Right cardiac atrium (tissue), 5 donors: ENCODE measurements around the gene FOXO3. TPM values are rescaled to one million over a fixed set of nuclear protein-coding genes. Genes with fewer than 3 reads are reported as not detected.
A peak's percentile ranks its signal among the peaks of the same experiment; 100 is the strongest.
"Not testable (repeated sequence)": the region's sequence is repeated elsewhere in the genome, so short reads cannot be mapped to it uniquely, and the experiment has no call there.

Source experiments
- ATAC-seq, 2 donors: fragments of 200-7000 bp; cut with Tn5 transposase; one replicate each; pipeline versions ENCODE4 v1.8.0 to v1.9.1; 2020; ENCODE audit warnings: moderate library complexity in 2 of 2, mild to moderate bottlenecking in 1 of 2
- DNase-seq, 3 donors: peaks; one replicate each; pipeline ENCODE4 v3.0.0-alpha.2; 2020
- H3K27ac ChIP-seq: one replicate; pipeline ENCODE4 v1.5.1; 2013; ENCODE audit warnings: mild to moderate bottlenecking, low read length, control low read depth, moderate library complexity
- H3K27me3 ChIP-seq: one replicate; pipeline ENCODE4 v1.6.1; 2013; ENCODE audit not compliant: control insufficient read depth, insufficient read depth
- H3K4me1 ChIP-seq: one replicate; pipeline ENCODE4 v1.6.1; 2013; ENCODE audit warnings: low read length; ENCODE audit not compliant: control insufficient read depth, insufficient read depth
- H3K4me3 ChIP-seq: one replicate; pipeline ENCODE4 v1.5.1; 2013; ENCODE audit warnings: low read length, control low read depth
- H3K9me3 ChIP-seq: one replicate; pipeline ENCODE4 v1.6.1; 2013; ENCODE audit warnings: low read length; ENCODE audit not compliant: control insufficient read depth
- WGBS: extraction: QIAGEN DNeasy Blood & Tissue Kit; methylation state at CpG from one replicate; pipeline ENCODE4 v1.1.7; 2013; 5-methylcytosine and 5-hydroxymethylcytosine counted together
- intact Hi-C, 4 donors: fragments of 100-400 bp; cut with DNase I; formaldehyde crosslinking; loops; one replicate each; pipeline versions ENCODE4 v1.11.0 to v1.14.0; 2022 to 2023
- polyA plus RNA-seq: library from polyadenylated mRNA; stranded (reverse); fragments of 200-250 nt; gene quantifications from one replicate; pipeline ENCODE4 v1.2.3, GENCODE V29; 2013
- total RNA-seq, 4 donors: library from RNA; stranded (reverse); fragmentation: NEBNext Ultra II Directional; extraction: Animal tissue kit (Norgen Biotek cat#: 25700); gene quantifications; one replicate each; pipeline ENCODE4 v1.2.1, GENCODE V29; 2021
- donor health status: healthy with polysubstance abuse.
- donor health status: DM: no; HTN: yes; CAD: no.
- donor health status: DM: no; HTN: no; CAD: no.
- donor health status: DM: no; HTN: yes; CAD: no; lungs with severe emphysema.
- donor health status: DM: yes; HTN: yes; CAD: no.

The FOXO3 gene
- total and polyA plus RNA-seq, 5 donors: 16.4 to 50.0 (median 38.5) TPM

- WGBS: 59% methylated on average over 3 of the region's 3 CpGs
Measured at GRCh38 chr6:108675226-108676200, 114.8 kb downstream of the FOXO3 start.

GRCh38 chr6:108676555-108676954 is 115.8 kb downstream of the FOXO3 start:
- H3K27me3 ChIP-seq: no peaks in the 10 kb centered on the region
- 81% methylated on average over 3 of the region's 3 CpGs for WGBS
- no peak for ATAC-seq
- H3K4me3 ChIP-seq: no peak overlapping the region
- H3K4me1 ChIP-seq: peaks cover 22% of the 10 kb centered on the region
- no peak overlapping the region for H3K27ac ChIP-seq
- intact Hi-C loops: no loop called here
- DNase-seq: no peak
- H3K9me3 ChIP-seq: no peaks in the 10 kb centered on the region

More at GRCh38 chr6:108675226-108676200, 114.8 kb downstream of the FOXO3 start:
- H3K4me3 ChIP-seq: no peak overlapping the region
- no peaks in the 10 kb centered on the region for H3K9me3 ChIP-seq
- DNase-seq: no peak
- ATAC-seq: peak in 1 of 2 donors; percentile 22
- intact Hi-C loops: no loop called here
- H3K4me1 ChIP-seq: peaks cover 30% of the 10 kb centered on the region
- H3K27me3 ChIP-seq: no peaks in the 10 kb centered on the region
- H3K27ac ChIP-seq: peak overlapping the region; percentile 30

GRCh38 chr6:108677357-108677756 is 116.6 kb downstream of the FOXO3 start:
- H3K4me1 ChIP-seq: peaks cover 18% of the 10 kb centered on the region

GRCh38 chr6:108677894-108678293 is 117.2 kb downstream of the FOXO3 start:
- H3K4me3 ChIP-seq: no peak overlapping the region
- WGBS: 89% methylated on average over 1 of the region's 1 CpG
- H3K27me3 ChIP-seq: no peaks in the 10 kb centered on the region
- H3K27ac ChIP-seq: no peak overlapping the region
- intact Hi-C loops: no loop called here
- DNase-seq (no peak), ATAC-seq (no peak)
- H3K9me3 ChIP-seq: no peaks in the 10 kb centered on the region
- peaks cover 16% of the 10 kb centered on the region for H3K4me1 ChIP-seq

More at GRCh38 chr6:108677357-108677756, 116.6 kb downstream of the FOXO3 start:
- DNase-seq: no peak
- peak overlapping the region; percentile 46 for H3K27ac ChIP-seq
- no peak for ATAC-seq
- H3K4me3 ChIP-seq: no peak overlapping the region
- H3K27me3 ChIP-seq: no peaks in the 10 kb centered on the region
- intact Hi-C loops: no loop called here
- H3K9me3 ChIP-seq: no peaks in the 10 kb centered on the region
- 83% methylated on average over 3 of the region's 3 CpGs for WGBS

GRCh38 chr6:108680314-108680713 is 119.6 kb downstream of the FOXO3 start:
- WGBS: 85% methylated on average over 9 of the region's 9 CpGs
- H3K27ac ChIP-seq, intact Hi-C loops: not testable (repeated sequence)

GRCh38 chr6:108681721-108682120 is 121.0 kb downstream of the FOXO3 start:
- intact Hi-C loops, DNase-seq, ATAC-seq, H3K9me3 ChIP-seq, H3K27me3 ChIP-seq, H3K27ac ChIP-seq, H3K4me3 ChIP-seq: not testable (repeated sequence)
- WGBS: 87% methylated on average over 1 of the region's 1 CpG
- H3K4me1 ChIP-seq: peaks cover 12% of the 10 kb centered on the region

More at GRCh38 chr6:108680314-108680713, 119.6 kb downstream of the FOXO3 start:
- H3K9me3 ChIP-seq, DNase-seq, H3K4me3 ChIP-seq, ATAC-seq, H3K27me3 ChIP-seq: not testable (repeated sequence)
- H3K4me1 ChIP-seq: peaks cover 10% of the 10 kb centered on the region

GRCh38 chr6:108682383-108683119 is 121.8 kb downstream of the FOXO3 start:
- H3K4me1 ChIP-seq, intact Hi-C loops, DNase-seq, H3K9me3 ChIP-seq, H3K4me3 ChIP-seq, H3K27me3 ChIP-seq, H3K27ac ChIP-seq: not testable (repeated sequence)
- WGBS: 82% methylated on average over 7 of the region's 7 CpGs
- ATAC-seq: peak in 1 of 2 donors; percentile 24

GRCh38 chr6:108683976-108684375 is 123.3 kb downstream of the FOXO3 start:
- H3K27ac ChIP-seq, intact Hi-C loops, H3K27me3 ChIP-seq, ATAC-seq, H3K9me3 ChIP-seq, DNase-seq, H3K4me3 ChIP-seq, H3K4me1 ChIP-seq: not testable (repeated sequence)
- 88% methylated on average over 2 of the region's 2 CpGs for WGBS

- Histone ChIP-seq H3K4me3 (no peak overlapping the region), H3K9me3 (no peaks in the 10 kb centered on the region), H3K27me3 (no peaks in the 10 kb centered on the region), H3K4me1 (peaks cover 16% of the 10 kb centered on the region), H3K27ac (no peak overlapping the region)
- DNase-seq: no peak
- intact Hi-C loops: no loop called here
- no peak for ATAC-seq
- 63% methylated on average over 8 of the region's 8 CpGs for WGBS
Measured at GRCh38 chr6:108684771-108685329, 124.1 kb downstream of the FOXO3 start.

GRCh38 chr6:108685970-108686369 is 125.3 kb downstream of the FOXO3 start:
- Histone ChIP-seq H3K27me3 (no peaks in the 10 kb centered on the region), H3K4me1 (peaks cover 20% of the 10 kb centered on the region), H3K27ac (no peak overlapping the region), H3K9me3 (no peaks in the 10 kb centered on the region), H3K4me3 (no peak overlapping the region)
- ATAC-seq (no peak), DNase-seq (no peak)
- intact Hi-C loops: no loop called here
- WGBS: 92% methylated on average over 4 of the region's 4 CpGs
